ENCODE data around the gene STK31.

- no peak for TF ChIP-seq PPARA (CRISPR knock-in tag; IDR thresholded peaks at IDR 0.05; ENCODE audit: borderline replicate concordance)
- TF ChIP-seq, protein P1, sequence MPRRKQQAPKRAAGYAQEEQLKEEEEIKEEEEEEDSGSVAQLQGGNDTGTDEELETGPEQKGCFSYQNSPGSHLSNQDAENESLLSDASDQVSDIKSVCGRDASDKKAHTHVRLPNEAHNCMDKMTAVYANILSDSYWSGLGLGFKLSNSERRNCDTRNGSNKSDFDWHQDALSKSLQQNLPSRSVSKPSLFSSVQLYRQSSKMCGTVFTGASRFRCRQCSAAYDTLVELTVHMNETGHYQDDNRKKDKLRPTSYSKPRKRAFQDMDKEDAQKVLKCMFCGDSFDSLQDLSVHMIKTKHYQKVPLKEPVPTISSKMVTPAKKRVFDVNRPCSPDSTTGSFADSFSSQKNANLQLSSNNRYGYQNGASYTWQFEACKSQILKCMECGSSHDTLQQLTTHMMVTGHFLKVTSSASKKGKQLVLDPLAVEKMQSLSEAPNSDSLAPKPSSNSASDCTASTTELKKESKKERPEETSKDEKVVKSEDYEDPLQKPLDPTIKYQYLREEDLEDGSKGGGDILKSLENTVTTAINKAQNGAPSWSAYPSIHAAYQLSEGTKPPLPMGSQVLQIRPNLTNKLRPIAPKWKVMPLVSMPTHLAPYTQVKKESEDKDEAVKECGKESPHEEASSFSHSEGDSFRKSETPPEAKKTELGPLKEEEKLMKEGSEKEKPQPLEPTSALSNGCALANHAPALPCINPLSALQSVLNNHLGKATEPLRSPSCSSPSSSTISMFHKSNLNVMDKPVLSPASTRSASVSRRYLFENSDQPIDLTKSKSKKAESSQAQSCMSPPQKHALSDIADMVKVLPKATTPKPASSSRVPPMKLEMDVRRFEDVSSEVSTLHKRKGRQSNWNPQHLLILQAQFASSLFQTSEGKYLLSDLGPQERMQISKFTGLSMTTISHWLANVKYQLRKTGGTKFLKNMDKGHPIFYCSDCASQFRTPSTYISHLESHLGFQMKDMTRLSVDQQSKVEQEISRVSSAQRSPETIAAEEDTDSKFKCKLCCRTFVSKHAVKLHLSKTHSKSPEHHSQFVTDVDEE (CRISPR knock-in tag; IDR thresholded peaks at IDR 0.05), result no peak
- TF ChIP-seq, protein P2, sequence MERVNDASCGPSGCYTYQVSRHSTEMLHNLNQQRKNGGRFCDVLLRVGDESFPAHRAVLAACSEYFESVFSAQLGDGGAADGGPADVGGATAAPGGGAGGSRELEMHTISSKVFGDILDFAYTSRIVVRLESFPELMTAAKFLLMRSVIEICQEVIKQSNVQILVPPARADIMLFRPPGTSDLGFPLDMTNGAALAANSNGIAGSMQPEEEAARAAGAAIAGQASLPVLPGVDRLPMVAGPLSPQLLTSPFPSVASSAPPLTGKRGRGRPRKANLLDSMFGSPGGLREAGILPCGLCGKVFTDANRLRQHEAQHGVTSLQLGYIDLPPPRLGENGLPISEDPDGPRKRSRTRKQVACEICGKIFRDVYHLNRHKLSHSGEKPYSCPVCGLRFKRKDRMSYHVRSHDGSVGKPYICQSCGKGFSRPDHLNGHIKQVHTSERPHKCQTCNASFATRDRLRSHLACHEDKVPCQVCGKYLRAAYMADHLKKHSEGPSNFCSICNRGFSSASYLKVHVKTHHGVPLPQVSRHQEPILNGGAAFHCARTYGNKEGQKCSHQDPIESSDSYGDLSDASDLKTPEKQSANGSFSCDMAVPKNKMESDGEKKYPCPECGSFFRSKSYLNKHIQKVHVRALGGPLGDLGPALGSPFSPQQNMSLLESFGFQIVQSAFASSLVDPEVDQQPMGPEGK (CRISPR knock-in tag; IDR thresholded peaks at IDR 0.05; ENCODE audit: borderline replicate concordance), result no peak
- no peak for TF ChIP-seq TOX (CRISPR knock-in tag; IDR thresholded peaks at IDR 0.05; ENCODE audit: borderline replicate concordance)
- no peak for TF ChIP-seq GLIS3 (CRISPR knock-in tag; IDR thresholded peaks at IDR 0.05)
- no peak for TF ChIP-seq ESRRG (CRISPR knock-in tag; IDR thresholded peaks at IDR 0.05)
- TF ChIP-seq ZNF8 (CRISPR knock-in tag; IDR thresholded peaks at IDR 0.05), result no peak
- TF ChIP-seq ZNF565 (CRISPR knock-in tag; conservative IDR thresholded peaks at IDR 0.05; ENCODE audit: low read depth), result no peak
- no peak for TF ChIP-seq ZFP30 (CRISPR knock-in tag; IDR thresholded peaks at IDR 0.05)
Measured at GRCh38 chr7:23721456-23721855, 11.4 kb downstream of the STK31 start.

Measured in SK-N-SH treated with all-trans-retinoic acid at 6 μM for 48 hours (cell line).